Measurements from ENCODE around the gene CDS2. TPM values are rescaled to one million over a fixed set of nuclear protein-coding genes. Genes with fewer than 3 reads are reported as not detected.

The CDS2 gene
- total and polyA plus RNA-seq, 2 donors = 13.4 to 18.9 TPM

DNA sequence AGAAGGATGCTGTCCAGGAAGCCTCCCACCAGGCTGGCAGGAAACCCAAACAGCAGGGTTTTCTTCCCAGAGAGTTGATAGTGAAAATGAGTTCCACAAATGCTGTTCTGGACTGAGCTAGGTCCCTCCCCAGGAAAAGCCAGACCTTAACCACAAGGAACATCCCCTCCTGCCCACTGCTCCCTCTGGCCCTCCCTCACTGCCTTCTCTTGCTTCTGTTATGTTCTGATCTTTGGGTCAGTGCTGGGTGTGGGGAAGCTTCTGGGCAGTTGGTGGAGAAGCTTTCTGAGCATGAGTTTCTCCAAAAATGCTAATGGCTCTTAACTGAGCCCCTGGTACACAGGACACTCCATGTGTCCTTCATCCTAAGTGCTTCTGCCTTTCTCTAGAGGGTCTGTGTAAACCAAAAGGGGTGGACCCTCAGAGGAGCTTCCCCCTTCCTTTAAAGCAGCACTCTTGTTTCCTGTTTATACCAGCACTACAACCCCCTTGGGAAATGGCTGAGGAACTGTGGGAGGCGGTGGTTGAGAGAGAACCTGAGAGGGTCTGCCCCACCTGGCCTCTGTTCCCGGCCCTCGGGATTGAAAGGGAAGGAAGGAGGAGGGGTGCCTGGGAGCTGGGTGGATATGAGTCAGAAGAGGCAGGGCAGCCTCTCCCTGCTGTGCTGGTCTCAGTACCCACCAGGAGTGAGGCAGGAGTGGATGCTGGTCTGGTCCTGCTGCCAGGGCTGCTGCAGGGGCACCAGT lies 42.0 kb downstream of the CDS2 start:
- no peaks in the 10 kb centered on the region for H3K27me3 ChIP-seq (ENCODE audit: control insufficient read depth in 2 of 2, insufficient read depth in 1 of 2, low read length in 1 of 2)
- peak in 5 of 9 donors; percentile 10 to 60 (median 26) for DNase-seq (ENCODE audit: low read depth in 6 of 9, low spot score in 9 of 9)
- 4% methylated on average over 3 of the region's 3 CpGs for WGBS
- H3K4me3 ChIP-seq (ENCODE audit: low read length in 2 of 2) = no peak overlapping the region
- peaks cover 31 to 73% of the 10 kb centered on the region in 2 donors for H3K4me1 ChIP-seq (ENCODE audit: control insufficient read depth in 2 of 2, insufficient read depth in 2 of 2, low read length in 2 of 2)
- H3K27ac ChIP-seq (ENCODE audit: low read depth in 1 of 2, low read length in 1 of 2) = peak overlapping the region; percentile 33 to 76
- H3K9me3 ChIP-seq (ENCODE audit: control insufficient read depth in 2 of 2, insufficient read depth in 1 of 2, low read length in 1 of 2) = no peaks in the 10 kb centered on the region
- peaks cover 9 to 12% of the 10 kb centered on the region in 2 donors for H3K36me3 ChIP-seq (ENCODE audit: control insufficient read depth in 2 of 2, insufficient read depth in 2 of 2, low read length in 1 of 2)

DNA sequence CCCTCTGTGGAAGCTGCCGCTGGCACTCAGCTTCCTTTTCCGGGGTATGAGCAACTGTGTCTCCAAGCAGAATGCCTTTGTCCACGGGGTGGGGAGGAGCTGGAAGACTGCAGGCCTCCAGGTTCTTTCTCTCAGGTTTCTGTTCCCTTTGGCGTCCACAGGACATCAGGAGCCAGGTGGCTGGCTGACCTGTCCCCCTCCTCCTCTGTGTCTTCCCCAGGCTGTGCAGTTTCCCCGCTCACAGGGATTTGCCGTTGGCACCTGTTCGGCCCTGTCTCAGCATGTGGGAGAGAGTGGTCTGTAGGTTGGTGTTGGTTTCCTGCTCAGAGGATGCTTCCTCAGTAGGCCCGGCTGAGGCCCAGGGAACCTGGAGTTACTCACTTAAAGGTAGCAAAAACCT lies 43.5 kb downstream of the CDS2 start:
- DNase-seq (ENCODE audit: low read depth in 6 of 9, low spot score in 9 of 9) = peak in 1 of 9 donors; percentile 40
- peaks cover 25 to 60% of the 10 kb centered on the region in 2 donors for H3K4me1 ChIP-seq (ENCODE audit: control insufficient read depth in 2 of 2, insufficient read depth in 2 of 2, low read length in 2 of 2)
- 41% methylated on average over 8 of the region's 8 CpGs for WGBS

DNA sequence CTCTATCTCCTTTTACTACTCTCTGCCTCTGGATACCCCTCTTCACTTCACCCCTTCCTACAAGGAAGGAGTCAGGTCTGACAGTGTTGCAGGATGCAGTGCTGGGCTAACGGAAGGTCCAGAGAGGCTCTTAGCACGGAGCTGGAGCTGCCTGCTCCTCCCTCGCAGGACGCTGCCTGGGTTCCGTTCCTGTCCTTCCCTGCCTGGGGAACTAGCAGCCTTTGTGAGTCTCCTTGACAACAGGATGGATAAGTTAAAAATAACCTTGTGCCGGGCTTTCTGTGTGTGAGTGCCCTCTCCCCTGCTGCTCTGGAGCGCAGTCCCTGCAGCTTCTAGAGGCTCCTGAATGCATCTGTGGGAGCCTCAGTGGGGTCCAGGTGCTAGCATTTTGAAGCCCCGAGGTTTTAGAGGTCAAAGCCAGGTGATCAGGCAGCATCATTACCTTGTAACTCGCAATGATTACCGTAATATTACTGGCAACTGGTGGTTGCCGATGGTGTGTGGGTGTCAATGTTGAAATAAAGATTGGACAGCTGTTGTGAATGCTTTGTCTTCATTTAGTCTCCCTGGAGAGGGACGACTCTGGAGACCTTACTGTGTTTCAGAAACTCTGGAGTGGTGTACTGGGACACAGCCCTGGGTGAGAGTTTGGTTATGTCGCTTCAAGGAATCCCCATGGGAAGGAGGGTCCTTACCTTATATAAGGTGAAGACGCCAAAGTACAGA lies 44.4 kb downstream of the CDS2 start:
- H3K36me3 ChIP-seq (ENCODE audit: control insufficient read depth in 2 of 2, insufficient read depth in 2 of 2, low read length in 1 of 2) = peaks cover 17 to 25% of the 10 kb centered on the region in 2 donors
- H3K4me3 ChIP-seq (ENCODE audit: low read length in 2 of 2) = no peak overlapping the region
- peaks cover 20 to 57% of the 10 kb centered on the region in 2 donors for H3K4me1 ChIP-seq (ENCODE audit: control insufficient read depth in 2 of 2, insufficient read depth in 2 of 2, low read length in 2 of 2)
- H3K9me3 ChIP-seq (ENCODE audit: control insufficient read depth in 2 of 2, insufficient read depth in 1 of 2, low read length in 1 of 2) = no peaks in the 10 kb centered on the region
- peak overlapping the region in 1 of 2 donors; percentile 40 for H3K27ac ChIP-seq (ENCODE audit: low read depth in 1 of 2, low read length in 1 of 2)
- peak in 1 of 9 donors; percentile 12 for DNase-seq (ENCODE audit: low read depth in 6 of 9, low spot score in 9 of 9)
- H3K27me3 ChIP-seq (ENCODE audit: control insufficient read depth in 2 of 2, insufficient read depth in 1 of 2, low read length in 1 of 2) = no peaks in the 10 kb centered on the region
- WGBS = 85% methylated on average over 14 of the region's 14 CpGs

More for the DNA sequence above, 43.5 kb downstream of the CDS2 start:
- Histone ChIP-seq H3K4me3 (ENCODE audit: low read length in 2 of 2) (no peak overlapping the region), H3K9me3 (ENCODE audit: control insufficient read depth in 2 of 2, insufficient read depth in 1 of 2, low read length in 1 of 2) (no peaks in the 10 kb centered on the region), H3K27me3 (ENCODE audit: control insufficient read depth in 2 of 2, insufficient read depth in 1 of 2, low read length in 1 of 2) (no peaks in the 10 kb centered on the region), H3K27ac (ENCODE audit: low read depth in 1 of 2, low read length in 1 of 2) (peak overlapping the region in 1 of 2 donors; percentile 76), H3K36me3 (ENCODE audit: control insufficient read depth in 2 of 2, insufficient read depth in 2 of 2, low read length in 1 of 2) (peaks cover 16 to 17% of the 10 kb centered on the region in 2 donors)

DNA sequence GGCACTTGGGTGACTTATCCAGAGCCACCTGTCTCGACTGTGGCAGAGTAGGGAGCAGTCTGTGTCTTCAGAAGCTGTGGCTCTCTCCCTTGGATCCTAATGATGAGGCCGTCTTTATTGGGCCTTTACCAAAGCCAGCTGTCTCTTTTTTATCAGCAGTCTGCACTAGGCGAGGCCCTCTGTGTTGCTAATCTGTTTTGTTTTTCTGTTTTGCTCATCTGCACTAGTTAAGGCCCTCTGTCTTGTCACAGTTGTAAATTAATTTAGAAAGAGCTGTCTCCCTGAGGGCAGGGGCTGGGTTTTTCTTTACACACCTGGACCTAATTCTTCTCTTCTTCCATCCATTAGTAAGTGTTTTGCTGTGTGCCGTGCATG lies 45.0 kb downstream of the CDS2 start:
- 63% methylated on average over 4 of the region's 4 CpGs for WGBS
- Histone ChIP-seq H3K4me1 (ENCODE audit: control insufficient read depth in 2 of 2, insufficient read depth in 2 of 2, low read length in 2 of 2) (peaks cover 20 to 52% of the 10 kb centered on the region in 2 donors), H3K9me3 (ENCODE audit: control insufficient read depth in 2 of 2, insufficient read depth in 1 of 2, low read length in 1 of 2) (no peaks in the 10 kb centered on the region), H3K36me3 (ENCODE audit: control insufficient read depth in 2 of 2, insufficient read depth in 2 of 2, low read length in 1 of 2) (peaks cover 21 to 30% of the 10 kb centered on the region in 2 donors), H3K27me3 (ENCODE audit: control insufficient read depth in 2 of 2, insufficient read depth in 1 of 2, low read length in 1 of 2) (no peaks in the 10 kb centered on the region), H3K4me3 (ENCODE audit: low read length in 2 of 2) (no peak overlapping the region), H3K27ac (ENCODE audit: low read depth in 1 of 2, low read length in 1 of 2) (peak overlapping the region in 1 of 2 donors; percentile 40)
- DNase-seq (ENCODE audit: low read depth in 6 of 9, low spot score in 9 of 9) = peak in 1 of 9 donors; percentile 3

DNA sequence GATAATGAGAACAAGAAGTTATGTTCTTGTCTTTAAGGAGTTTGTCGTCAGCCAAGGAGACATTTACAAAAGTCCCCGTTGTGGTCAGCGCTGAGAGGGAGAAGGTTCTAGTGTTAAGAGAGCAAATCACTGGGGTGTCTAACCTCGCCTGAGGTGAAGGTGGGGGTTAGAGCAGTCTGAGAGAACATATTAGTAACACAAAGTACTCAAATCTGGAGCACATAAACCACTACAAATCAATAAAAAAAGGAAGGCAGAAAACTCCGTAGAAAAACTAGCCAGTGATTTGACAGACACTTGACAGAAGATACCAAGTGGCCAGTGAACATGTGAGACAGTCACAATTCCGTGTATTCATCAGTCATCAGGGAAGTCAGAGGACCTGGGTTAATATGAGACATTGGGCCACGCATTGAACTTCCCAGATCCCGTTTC lies 45.4 kb downstream of the CDS2 start:
- Histone ChIP-seq H3K4me3 (ENCODE audit: low read length in 2 of 2) (no peak overlapping the region), H3K36me3 (ENCODE audit: control insufficient read depth in 2 of 2, insufficient read depth in 2 of 2, low read length in 1 of 2) (peaks cover 25 to 31% of the 10 kb centered on the region in 2 donors), H3K4me1 (ENCODE audit: control insufficient read depth in 2 of 2, insufficient read depth in 2 of 2, low read length in 2 of 2) (peaks cover 20 to 48% of the 10 kb centered on the region in 2 donors), H3K9me3 (ENCODE audit: control insufficient read depth in 2 of 2, insufficient read depth in 1 of 2, low read length in 1 of 2) (no peaks in the 10 kb centered on the region), H3K27ac (ENCODE audit: low read depth in 1 of 2, low read length in 1 of 2) (no peak overlapping the region), H3K27me3 (ENCODE audit: control insufficient read depth in 2 of 2, insufficient read depth in 1 of 2, low read length in 1 of 2) (no peaks in the 10 kb centered on the region)
- 82% methylated on average over 8 of the region's 8 CpGs for WGBS
- DNase-seq (ENCODE audit: low read depth in 6 of 9, low spot score in 9 of 9) = no peak

DNA sequence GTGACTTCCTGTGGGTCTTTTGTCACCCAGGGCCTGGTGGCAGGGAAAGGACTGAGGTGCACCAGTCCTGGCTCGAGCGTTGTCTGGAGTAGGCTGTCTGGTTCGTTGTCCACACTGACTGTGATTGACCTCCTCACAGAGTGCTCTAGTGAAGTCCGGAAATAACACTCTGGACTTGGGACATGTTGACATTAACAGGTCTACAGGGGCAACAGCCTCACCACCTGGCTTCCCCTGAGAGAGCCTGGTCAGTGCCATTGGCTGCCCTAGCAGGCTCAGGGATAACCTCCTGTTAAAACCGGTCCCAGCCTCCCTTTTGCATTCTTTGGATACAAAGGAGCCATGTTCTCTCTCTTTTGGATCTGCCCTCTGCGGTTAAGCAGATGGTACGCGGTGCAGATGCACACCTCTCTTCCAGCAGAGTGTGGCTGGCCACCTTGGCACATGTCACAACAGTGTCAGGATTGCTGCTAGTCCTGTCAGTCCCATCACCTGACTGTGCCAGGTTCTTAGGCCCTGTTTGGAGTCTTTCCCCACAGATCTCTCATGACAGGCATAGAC lies 46.2 kb downstream of the CDS2 start:
- Histone ChIP-seq H3K4me1 (ENCODE audit: control insufficient read depth in 2 of 2, insufficient read depth in 2 of 2, low read length in 2 of 2) (peaks cover 20 to 51% of the 10 kb centered on the region in 2 donors), H3K9me3 (ENCODE audit: control insufficient read depth in 2 of 2, insufficient read depth in 1 of 2, low read length in 1 of 2) (no peaks in the 10 kb centered on the region), H3K27ac (ENCODE audit: low read depth in 1 of 2, low read length in 1 of 2) (no peak overlapping the region), H3K36me3 (ENCODE audit: control insufficient read depth in 2 of 2, insufficient read depth in 2 of 2, low read length in 1 of 2) (peaks cover 33 to 37% of the 10 kb centered on the region in 2 donors), H3K4me3 (ENCODE audit: low read length in 2 of 2) (no peak overlapping the region), H3K27me3 (ENCODE audit: control insufficient read depth in 2 of 2, insufficient read depth in 1 of 2, low read length in 1 of 2) (no peaks in the 10 kb centered on the region)
- WGBS = 98% methylated on average over 8 of the region's 8 CpGs
- no peak for DNase-seq (ENCODE audit: low read depth in 6 of 9, low spot score in 9 of 9)

DNA sequence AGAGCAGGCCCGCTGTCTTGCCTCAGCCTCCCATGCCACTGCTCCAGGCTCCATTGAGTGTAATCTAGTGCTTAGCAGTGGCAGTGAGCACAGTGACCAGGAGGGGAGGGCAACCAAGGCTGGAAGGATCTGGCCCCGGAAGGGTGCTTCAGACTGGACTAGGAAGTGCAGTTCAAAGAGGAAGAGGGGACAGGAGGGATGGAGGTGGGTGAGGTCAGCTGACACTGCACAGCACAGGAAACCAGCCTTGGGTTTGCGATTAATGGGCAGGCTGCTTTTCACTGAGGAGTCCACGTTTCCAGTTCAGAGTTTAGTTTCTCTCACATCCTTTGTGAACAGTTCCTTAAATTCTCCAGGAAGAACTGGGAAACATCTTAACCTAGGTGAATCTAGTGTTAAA lies 46.9 kb downstream of the CDS2 start:
- WGBS = 69% methylated on average over 4 of the region's 4 CpGs
- Histone ChIP-seq H3K27ac (ENCODE audit: low read depth in 1 of 2, low read length in 1 of 2) (no peak overlapping the region), H3K4me3 (ENCODE audit: low read length in 2 of 2) (no peak overlapping the region), H3K9me3 (ENCODE audit: control insufficient read depth in 2 of 2, insufficient read depth in 1 of 2, low read length in 1 of 2) (no peaks in the 10 kb centered on the region), H3K36me3 (ENCODE audit: control insufficient read depth in 2 of 2, insufficient read depth in 2 of 2, low read length in 1 of 2) (peaks cover 38 to 43% of the 10 kb centered on the region in 2 donors), H3K27me3 (ENCODE audit: control insufficient read depth in 2 of 2, insufficient read depth in 1 of 2, low read length in 1 of 2) (no peaks in the 10 kb centered on the region), H3K4me1 (ENCODE audit: control insufficient read depth in 2 of 2, insufficient read depth in 2 of 2, low read length in 2 of 2) (peaks cover 15 to 46% of the 10 kb centered on the region in 2 donors)
- DNase-seq (ENCODE audit: low read depth in 6 of 9, low spot score in 9 of 9) = no peak

DNA sequence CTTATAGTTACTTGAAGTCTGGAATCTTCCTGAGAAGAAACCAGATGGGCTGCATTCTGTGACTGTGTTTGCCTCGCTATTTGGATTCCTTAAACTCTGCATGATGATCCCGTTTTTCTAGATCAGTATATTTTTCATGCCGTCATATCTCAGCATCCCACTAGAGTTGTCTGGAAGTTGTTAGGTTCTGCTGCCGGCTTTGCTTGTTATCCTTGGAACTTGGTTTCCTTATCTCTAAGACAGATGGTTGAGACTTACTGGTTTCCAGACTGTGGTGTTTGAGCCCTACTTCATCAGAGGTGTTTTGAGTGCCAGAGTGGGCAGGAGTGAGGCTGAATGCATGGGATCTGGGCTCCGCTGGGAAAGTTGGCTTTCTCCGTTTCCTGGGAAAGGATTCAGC lies 50.3 kb downstream of the CDS2 start:
- Histone ChIP-seq H3K4me1 (ENCODE audit: control insufficient read depth in 2 of 2, insufficient read depth in 2 of 2, low read length in 2 of 2) (peaks cover 0 to 17% of the 10 kb centered on the region in 2 donors), H3K27me3 (ENCODE audit: control insufficient read depth in 2 of 2, insufficient read depth in 1 of 2, low read length in 1 of 2) (no peaks in the 10 kb centered on the region), H3K36me3 (ENCODE audit: control insufficient read depth in 2 of 2, insufficient read depth in 2 of 2, low read length in 1 of 2) (peaks cover 47 to 50% of the 10 kb centered on the region in 2 donors), H3K27ac (ENCODE audit: low read depth in 1 of 2, low read length in 1 of 2) (no peak overlapping the region), H3K4me3 (ENCODE audit: low read length in 2 of 2) (no peak overlapping the region), H3K9me3 (ENCODE audit: control insufficient read depth in 2 of 2, insufficient read depth in 1 of 2, low read length in 1 of 2) (no peaks in the 10 kb centered on the region)
- no peak for DNase-seq (ENCODE audit: low read depth in 6 of 9, low spot score in 9 of 9)
- WGBS = 98% methylated on average over 6 of the region's 6 CpGs

DNA sequence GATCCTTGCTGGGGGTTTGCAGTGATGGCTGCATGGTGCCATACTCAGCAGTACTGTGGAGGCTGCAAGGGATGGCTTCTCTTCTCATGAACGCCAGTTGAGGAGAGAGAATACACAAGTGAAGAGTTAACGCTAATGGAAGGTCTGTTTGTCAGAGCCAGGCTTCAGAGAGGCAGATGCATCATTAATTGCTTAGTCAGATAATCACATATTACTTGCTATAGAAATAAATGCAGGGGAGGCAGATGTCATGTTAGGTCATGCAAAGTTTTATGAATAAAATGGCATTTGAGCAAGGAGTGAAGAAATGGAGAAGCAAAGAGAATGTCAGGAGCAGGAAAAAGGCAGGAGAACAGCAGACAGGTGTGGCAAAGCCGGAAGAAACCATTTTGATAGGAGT lies 51.2 kb downstream of the CDS2 start:
- 98% methylated on average over 3 of the region's 3 CpGs for WGBS
- DNase-seq (ENCODE audit: low read depth in 6 of 9, low spot score in 9 of 9) = no peak
- Histone ChIP-seq H3K4me1 (ENCODE audit: control insufficient read depth in 2 of 2, insufficient read depth in 2 of 2, low read length in 2 of 2) (peaks cover 0 to 10% of the 10 kb centered on the region in 2 donors), H3K27ac (ENCODE audit: low read depth in 1 of 2, low read length in 1 of 2) (no peak overlapping the region), H3K4me3 (ENCODE audit: low read length in 2 of 2) (no peak overlapping the region), H3K9me3 (ENCODE audit: control insufficient read depth in 2 of 2, insufficient read depth in 1 of 2, low read length in 1 of 2) (no peaks in the 10 kb centered on the region), H3K36me3 (ENCODE audit: control insufficient read depth in 2 of 2, insufficient read depth in 2 of 2, low read length in 1 of 2) (peaks cover 55 to 60% of the 10 kb centered on the region in 2 donors), H3K27me3 (ENCODE audit: control insufficient read depth in 2 of 2, insufficient read depth in 1 of 2, low read length in 1 of 2) (no peaks in the 10 kb centered on the region)
